Thymus (tissue), 11 donors: ENCODE measurements around the gene LRRC74A. TPM values are rescaled to one million over a fixed set of nuclear protein-coding genes. Genes with fewer than 3 reads are reported as not detected.

Experiments
- DNase-seq, 9 donors: peaks; one replicate each; pipeline ENCODE4 v3.0.0-alpha.2; 2013; ENCODE audit warnings: low spot score in 9 of 9, low read depth in 6 of 9, missing footprints in 1 of 9
- H3K27ac ChIP-seq, 2 donors: one replicate each; pipeline ENCODE4 v1.5.1; 2013; ENCODE audit warnings: control low read depth in 1 of 2, low read depth in 1 of 2, low read length in 1 of 2, mild to moderate bottlenecking in 1 of 2, moderate library complexity in 1 of 2
- H3K27me3 ChIP-seq, 2 donors: one replicate each; pipeline ENCODE4 v1.5.1; 2013; ENCODE audit warnings: low read length in 1 of 2; ENCODE audit not compliant: control insufficient read depth in 2 of 2, insufficient read depth in 1 of 2
- H3K36me3 ChIP-seq, 2 donors: one replicate each; pipeline ENCODE4 v1.5.1; 2013; ENCODE audit warnings: low read length in 1 of 2, mild to moderate bottlenecking in 1 of 2, moderate library complexity in 1 of 2; ENCODE audit not compliant: control insufficient read depth in 2 of 2, insufficient read depth in 2 of 2
- H3K4me1 ChIP-seq, 2 donors: one replicate each; pipeline ENCODE4 v1.5.1; 2013; ENCODE audit warnings: low read length in 2 of 2; ENCODE audit not compliant: control insufficient read depth in 2 of 2, insufficient read depth in 2 of 2
- H3K4me3 ChIP-seq, 2 donors: one replicate each; pipeline ENCODE4 v1.5.1; 2013; ENCODE audit warnings: low read length in 2 of 2, control low read depth in 1 of 2, mild to moderate bottlenecking in 1 of 2
- H3K9me3 ChIP-seq, 2 donors: one replicate each; pipeline ENCODE4 v1.5.1; 2013; ENCODE audit warnings: low read length in 1 of 2, mild to moderate bottlenecking in 1 of 2; ENCODE audit not compliant: control insufficient read depth in 2 of 2, insufficient read depth in 1 of 2
- WGBS: extraction: QIAGEN DNeasy Blood & Tissue Kit; methylation state at CpG from one replicate; pipeline ENCODE4 v1.1.7; 2013; 5-methylcytosine and 5-hydroxymethylcytosine counted together
- polyA plus RNA-seq: library from polyadenylated mRNA; stranded (reverse); fragments of 200-250 nt; gene quantifications from one replicate; pipeline ENCODE4 v1.2.3, GENCODE V29; 2013
- total RNA-seq: library from RNA; stranded (reverse); fragments of 120-200 nt; gene quantifications from one replicate; pipeline ENCODE4 v1.2.4, GENCODE V29; 2013
- donor health status: healthy.

LRRC74A gene
- total and polyA plus RNA-seq, 2 donors = not detected

DNA sequence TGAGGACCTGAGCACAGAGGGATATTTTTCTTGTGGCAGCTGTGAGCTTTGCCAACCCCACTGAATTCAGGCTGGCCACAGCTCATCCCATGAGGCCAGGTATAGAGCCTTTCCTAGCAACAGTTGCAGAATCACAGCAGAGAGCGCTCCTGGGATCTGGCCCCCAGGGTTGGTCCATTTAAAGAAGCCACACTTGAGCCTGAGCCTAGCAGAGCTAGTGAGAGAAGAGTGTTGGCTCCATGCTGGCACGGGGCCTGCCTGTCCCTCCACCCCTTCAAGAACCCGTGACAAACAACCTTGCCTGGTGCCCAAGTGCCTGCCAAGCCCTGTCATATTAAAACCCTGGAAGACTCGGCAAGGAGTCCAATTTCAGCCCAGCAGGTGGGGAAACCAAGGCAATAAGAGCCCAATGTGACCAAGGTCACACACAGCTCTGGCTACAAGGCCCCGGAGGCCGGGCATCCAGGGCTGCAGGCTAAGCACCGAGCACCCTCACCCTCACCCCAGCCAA lies 91.6 kb downstream of the LRRC74A start:
- DNase-seq = no peak
- no peaks in the 10 kb centered on the region for H3K27me3 ChIP-seq
- H3K27ac ChIP-seq = peak overlapping the region; percentile 57 to 93
- H3K36me3 ChIP-seq = no peaks in the 10 kb centered on the region
- WGBS = 51% methylated on average over 7 of the region's 7 CpGs
- H3K4me3 ChIP-seq = no peak overlapping the region
- H3K9me3 ChIP-seq = peaks cover 0 to 3% of the 10 kb centered on the region in 2 donors
- peaks cover 61 to 94% of the 10 kb centered on the region in 2 donors for H3K4me1 ChIP-seq

GRCh38 chr14:76918256-76918781 lies 92.1 kb downstream of the LRRC74A start:
- no peak overlapping the region for H3K4me3 ChIP-seq
- no peaks in the 10 kb centered on the region for H3K27me3 ChIP-seq
- H3K36me3 ChIP-seq = no peaks in the 10 kb centered on the region
- H3K4me1 ChIP-seq = peaks cover 66 to 96% of the 10 kb centered on the region in 2 donors
- H3K9me3 ChIP-seq = peaks cover 0 to 3% of the 10 kb centered on the region in 2 donors
- peak overlapping the region; percentile 57 to 93 for H3K27ac ChIP-seq
- DNase-seq = peak in 1 of 9 donors; percentile 61
- WGBS = 52% methylated on average over 8 of the region's 8 CpGs

DNA sequence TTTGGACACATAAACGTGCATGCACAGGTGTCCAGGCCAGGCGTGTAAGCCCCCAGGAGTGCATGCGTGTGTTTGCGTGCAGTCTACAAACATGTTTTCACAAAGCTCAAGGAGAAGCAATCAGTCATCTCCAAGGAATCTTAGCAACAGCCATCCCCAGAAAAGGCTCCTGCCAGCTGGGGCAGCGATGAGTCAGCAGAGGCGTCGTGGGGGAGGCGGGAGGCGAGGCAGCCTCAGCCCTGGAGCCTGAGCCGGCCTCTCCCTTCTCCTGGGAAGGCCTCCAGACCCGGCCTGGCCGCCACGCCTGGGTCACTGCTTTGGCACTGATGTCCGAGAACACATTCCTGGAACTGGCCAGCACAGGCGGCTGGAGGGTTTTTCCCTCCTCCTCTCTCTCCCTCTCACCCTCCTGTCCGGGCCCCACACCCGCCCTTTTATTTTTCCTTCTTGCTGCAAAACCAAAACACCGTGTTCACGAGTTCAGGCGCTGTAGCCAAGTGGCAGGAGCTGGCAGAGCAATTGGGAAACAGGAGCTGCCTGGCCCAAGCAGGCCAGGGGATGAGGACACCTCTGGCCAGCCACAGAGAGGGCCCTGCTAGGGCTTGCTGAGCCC lies 92.7 kb downstream of the LRRC74A start:
- Histone ChIP-seq H3K27ac (peak overlapping the region; percentile 81 to 93), H3K36me3 (no peaks in the 10 kb centered on the region), H3K4me3 (no peak overlapping the region), H3K9me3 (peaks cover 0 to 3% of the 10 kb centered on the region in 2 donors), H3K4me1 (peaks cover 67 to 96% of the 10 kb centered on the region in 2 donors), H3K27me3 (no peaks in the 10 kb centered on the region)
- DNase-seq = peak in 1 of 9 donors; percentile 62
- 58% methylated on average over 20 of the region's 20 CpGs for WGBS

Other genes with a start within 250 kb of the LRRC74A start
- 3.6 TPM for gene VASH1, start 64.9 kb upstream of the LRRC74A start, total RNA-seq
- gene VASH1, start 64.9 kb upstream of the LRRC74A start, polyA plus RNA-seq = 6.1 TPM
- 4.4 TPM for gene ANGEL1, start 13.5 kb upstream of the LRRC74A start, total RNA-seq
- gene ANGEL1, start 13.5 kb upstream of the LRRC74A start, polyA plus RNA-seq = 12.2 TPM
- gene IRF2BPL, start 202.3 kb downstream of the LRRC74A start, total RNA-seq = 14.3 TPM
- 13.3 TPM for gene IRF2BPL, start 202.3 kb downstream of the LRRC74A start, polyA plus RNA-seq